A204.1 (cell line): ENCODE data around the gene ENPP4.
"Not testable (repeated sequence)": the region's sequence is repeated elsewhere in the genome, so short reads cannot be mapped to it uniquely, and the experiment has no call there.

ENCODE experiments used
- FAIRE-seq: peaks from 2 replicates; lab custom pipeline; 2012; peaks lifted over from hg19 to GRCh38; lab: Jason Lieb, UNC

Gene ENPP4

DNA sequence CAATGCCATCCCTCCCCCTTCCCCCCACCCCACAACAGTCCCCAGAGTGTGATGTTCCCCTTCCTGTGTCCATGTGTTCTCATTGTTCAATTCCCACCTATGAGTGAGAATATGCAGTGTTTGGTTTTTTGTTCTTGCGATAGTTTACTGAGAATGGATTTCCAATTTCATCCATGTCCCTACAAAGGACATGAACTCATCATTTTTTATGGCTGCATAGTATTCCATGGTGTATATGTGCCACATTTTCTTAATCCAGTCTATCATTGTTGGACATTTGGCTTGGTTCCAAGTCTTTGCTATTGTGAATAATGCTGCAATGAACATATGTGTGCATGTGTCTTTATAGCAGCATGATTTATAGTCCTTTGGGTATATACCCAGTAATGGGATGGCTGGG, 1.5 kb downstream of the ENPP4 start:
- not testable (repeated sequence) for FAIRE-seq

DNA sequence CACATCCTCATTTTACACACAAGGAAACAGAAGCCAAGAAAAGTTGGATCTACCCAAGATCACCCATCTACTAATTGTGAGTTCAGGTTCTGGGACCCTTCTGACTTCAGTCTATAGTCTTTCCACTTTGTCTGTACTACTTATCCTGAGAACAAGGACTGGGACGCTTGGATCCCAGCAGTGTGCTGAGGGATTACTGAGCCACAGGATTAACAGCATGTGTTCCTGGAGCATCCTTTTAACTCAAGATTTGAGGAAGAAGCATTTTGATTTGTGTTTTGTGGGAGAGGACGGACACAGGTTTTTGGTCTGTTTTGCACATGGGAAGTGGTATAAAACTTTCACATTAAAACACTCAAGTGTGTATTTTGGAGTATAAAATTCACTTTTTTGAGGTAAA, 4.4 kb downstream of the ENPP4 start:
- no peak for FAIRE-seq

GRCh38 chr6:46135176-46135575, 5.4 kb downstream of the ENPP4 start:
- no peak for FAIRE-seq

- no peak for FAIRE-seq
These were observed 7.0 kb downstream of the ENPP4 start for GRCh38 chr6:46136831-46137230.

GRCh38 chr6:46137387-46137786, 7.6 kb downstream of the ENPP4 start:
- FAIRE-seq, result no peak

DNA sequence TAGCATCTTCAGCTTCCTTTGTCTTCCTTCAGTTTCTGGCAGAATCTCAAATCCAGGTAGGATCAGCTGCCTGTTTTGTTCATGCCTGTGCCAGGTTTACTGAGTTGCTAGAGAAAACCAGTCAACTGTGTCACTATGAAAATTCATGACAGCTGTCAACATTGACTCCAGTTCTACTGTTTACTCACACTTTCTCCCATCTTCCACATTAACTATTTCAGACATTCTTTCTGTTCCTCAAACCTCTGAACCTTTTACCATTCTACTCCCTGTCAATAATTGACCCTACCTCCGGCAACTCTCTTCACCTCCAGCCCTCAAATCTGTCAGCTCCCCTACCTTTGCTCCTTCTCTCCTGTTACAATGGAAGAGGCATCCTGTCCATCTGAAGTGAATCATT, 8.5 kb downstream of the ENPP4 start:
- no peak for FAIRE-seq

DNA sequence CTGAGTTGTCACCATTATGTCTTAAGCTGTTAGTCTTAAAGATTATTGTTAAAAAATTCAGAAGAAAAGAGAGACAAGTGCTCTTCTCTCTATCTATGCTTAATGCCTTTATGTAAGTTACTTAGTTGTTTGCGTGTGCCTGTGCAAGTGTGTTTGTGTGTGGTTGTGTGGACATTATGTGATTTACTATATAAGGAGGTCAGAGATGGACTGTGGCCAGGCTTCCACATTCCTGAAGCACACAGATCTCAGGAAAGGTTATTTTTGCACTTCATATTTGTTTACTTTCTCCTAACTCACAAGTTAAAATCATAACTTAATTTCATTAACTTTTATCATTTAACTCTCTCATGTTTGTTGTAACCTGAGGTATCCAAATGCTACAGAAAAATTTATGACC, 14.5 kb downstream of the ENPP4 start:
- FAIRE-seq, result no peak

GRCh38 chr6:46149066-46149465, 19.3 kb downstream of the ENPP4 start:
- FAIRE-seq, result not testable (repeated sequence)

DNA sequence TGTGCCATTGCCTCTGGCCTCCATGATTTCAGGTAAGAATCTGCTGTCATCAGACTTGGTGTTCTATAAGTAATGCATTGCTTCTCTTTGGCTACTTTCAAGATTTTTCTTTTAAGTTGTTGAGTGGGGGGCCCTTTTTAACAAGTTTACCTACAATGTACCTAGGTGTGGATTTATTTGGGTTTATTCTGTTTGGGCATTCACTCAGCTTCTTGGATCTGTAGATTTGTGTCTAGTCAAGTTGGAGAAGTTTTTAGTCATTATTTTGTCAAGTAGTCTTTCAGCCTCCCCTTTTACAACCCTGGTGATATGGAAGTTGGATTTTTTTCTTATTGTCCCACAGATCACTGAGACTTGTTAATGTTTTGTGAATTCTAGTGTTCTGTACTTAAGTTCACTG, 26.9 kb downstream of the ENPP4 start:
- no peak for FAIRE-seq

GRCh38 chr6:46159229-46159628, 29.4 kb downstream of the ENPP4 start:
- FAIRE-seq, result no peak

GRCh38 chr6:46160102-46160501, 30.3 kb downstream of the ENPP4 start:
- FAIRE-seq, result no peak

DNA sequence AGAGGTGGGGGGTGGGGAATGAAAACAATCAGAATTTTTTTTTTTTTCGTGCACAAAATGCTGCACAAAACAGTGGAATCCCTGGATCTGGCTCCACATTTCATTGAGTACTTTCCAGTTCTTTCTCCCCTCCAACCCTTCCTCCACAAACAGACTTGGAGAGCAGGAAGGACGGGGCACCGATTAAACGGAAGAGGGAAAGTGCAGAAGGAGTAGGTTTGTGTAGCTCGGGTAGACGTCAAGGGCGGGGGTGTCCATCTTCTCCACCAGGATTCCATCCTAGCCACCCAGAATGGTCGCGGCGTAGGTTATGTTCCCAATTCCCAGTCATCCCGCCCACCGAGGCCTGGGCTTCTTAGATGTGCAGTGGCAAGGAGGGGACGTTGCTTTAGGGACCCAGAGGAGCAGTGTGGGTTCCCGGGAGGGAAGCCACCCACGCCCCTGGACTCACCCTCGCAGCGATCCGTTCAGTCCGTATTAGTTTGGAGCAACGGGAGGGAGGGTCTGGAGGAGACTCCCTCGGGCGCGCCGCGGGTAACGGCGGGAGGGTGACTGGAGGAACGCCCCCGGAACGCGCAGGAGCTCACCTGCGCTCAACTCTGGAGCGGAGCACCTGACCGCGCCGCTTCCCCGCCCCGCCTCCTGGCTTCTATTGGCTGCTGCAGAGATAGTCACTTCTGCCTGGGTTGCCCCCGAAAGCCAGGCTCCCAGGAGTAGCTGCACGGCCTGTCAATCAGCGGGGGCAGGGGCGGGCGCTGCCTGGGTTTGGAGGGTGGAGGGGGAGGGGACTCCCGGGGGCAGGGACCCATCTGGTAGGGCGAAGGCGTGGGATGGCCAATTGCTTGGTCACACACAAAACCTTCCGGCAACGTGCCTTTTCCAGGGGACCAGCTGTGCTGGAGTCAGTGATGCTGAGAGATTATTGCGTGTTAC, 40.8 kb downstream of the ENPP4 start, which contains the start of gene ENPP5:
TSS of gene ENPP5 (minus strand) at position 624 of the 933 bp plus-strand sequence. CDS start 2,718 bp downstream, outside the sequence.
- no peak for FAIRE-seq

- no peak for FAIRE-seq
These were observed 42.4 kb downstream of the ENPP4 start for GRCh38 chr6:46172176-46172575.

- no peak for FAIRE-seq
These were observed 45.1 kb downstream of the ENPP4 start for GRCh38 chr6:46174904-46175303.

GRCh38 chr6:46175446-46175845, 45.7 kb downstream of the ENPP4 start:
- no peak for FAIRE-seq

DNA sequence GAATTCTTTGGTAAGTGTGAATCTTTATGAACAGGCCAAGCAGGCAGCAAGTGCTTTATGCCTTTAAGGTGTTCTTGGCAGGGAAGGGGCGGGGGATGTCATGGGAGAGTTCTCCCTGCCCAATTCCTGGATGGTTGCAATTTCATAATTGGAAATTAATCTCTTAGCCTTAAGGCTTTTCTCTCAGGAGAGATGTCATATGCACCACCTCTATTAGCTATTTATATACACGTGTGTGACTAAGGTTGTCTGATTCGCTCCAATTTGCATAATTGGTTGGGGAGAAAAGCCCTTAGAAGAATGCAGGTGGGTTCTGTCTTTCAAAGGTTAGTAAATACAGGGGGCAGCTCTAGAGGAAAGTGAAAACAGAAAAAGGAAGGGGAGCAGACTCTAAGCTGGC, 46.2 kb downstream of the ENPP4 start:
- FAIRE-seq, result no peak

GRCh38 chr6:46184114-46184513, 54.3 kb downstream of the ENPP4 start:
- no peak for FAIRE-seq

DNA sequence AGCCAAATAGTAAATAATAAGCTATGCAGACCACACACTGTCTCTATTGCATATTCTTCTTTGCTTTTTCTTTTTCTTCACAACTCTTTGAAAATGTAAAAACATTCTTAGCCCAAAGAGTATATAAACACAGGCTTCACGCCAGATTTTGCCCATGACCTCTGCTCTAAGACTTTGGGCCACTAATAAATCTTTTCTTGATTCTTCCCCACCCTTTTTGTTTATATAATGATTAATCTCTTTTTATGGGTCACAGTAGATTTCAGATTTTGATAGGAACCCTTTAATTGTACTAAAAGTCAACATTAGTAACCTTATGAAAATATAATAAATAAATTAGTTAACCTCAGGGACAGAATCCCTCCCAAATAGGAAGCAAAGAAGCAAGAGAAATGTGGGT, 56.8 kb downstream of the ENPP4 start:
- FAIRE-seq, result no peak

GRCh38 chr6:46189726-46190125, 59.9 kb downstream of the ENPP4 start:
- FAIRE-seq, result no peak

GRCh38 chr6:46190889-46191288, 61.1 kb downstream of the ENPP4 start:
- FAIRE-seq, result no peak

GRCh38 chr6:46191961-46192360, 62.2 kb downstream of the ENPP4 start:
- no peak for FAIRE-seq
